Activated T-helper 9 cell treated with anti-CD3 and anti-CD28 coated beads, Interleukin-2, amount 50 U/mL, for 16 hours (primary cell): ENCODE measurements around the gene MXRA8.

Source experiments
- DNase-seq: peaks from one replicate; pipeline ENCODE4 v3.0.0-alpha.2; 2020; ENCODE audit warnings: low read depth

MXRA8 gene

GRCh38 chr1:1307261-1307922, 51.0 kb downstream of the MXRA8 start:
- DNase-seq, result no peak

- no peak for DNase-seq
These were observed 51.6 kb downstream of the MXRA8 start for GRCh38 chr1:1306661-1307260.

GRCh38 chr1:1306070-1306660, 52.2 kb downstream of the MXRA8 start:
- no peak for DNase-seq

GRCh38 chr1:1305300-1306069, 52.9 kb downstream of the MXRA8 start:
- DNase-seq, result peak; percentile 41

- DNase-seq, result no peak
These were observed 53.7 kb downstream of the MXRA8 start for GRCh38 chr1:1304331-1305299.

GRCh38 chr1:1303736-1304135, 54.6 kb downstream of the MXRA8 start:
- no peak for DNase-seq

GRCh38 chr1:1302951-1303509, 55.3 kb downstream of the MXRA8 start:
- no peak for DNase-seq
